SK-N-SH (cell line): ENCODE measurements around the gene DLL1. TPM values are rescaled to one million over a fixed set of nuclear protein-coding genes. Genes with fewer than 3 reads are reported as not detected.

Experiments used
- CTCF ChIA-PET: fragments of 300-600, 350-600 bp; formaldehyde crosslinking; extraction: SDS; loops from one replicate; lab custom pipeline; 2021; lab: Yijun Ruan, JAX
- POLR2A ChIA-PET: fragments of 350-600 bp; sonication (Branson Sonifier 250); formaldehyde crosslinking; extraction: SDS; loops from one replicate; lab custom pipeline; 2020; ENCODE audit warnings: antibody characterized with exemption, inconsistent platforms; lab: Yijun Ruan, JAX
- DNase-seq: peaks from one replicate; pipeline ENCODE4 v3.0.0; 2012
- H2AFZ ChIP-seq: fragments of 200-600 bp; sonication (generic); 2 replicates; pipeline ENCODE4 v1.8.1; 2016; ENCODE audit warnings: antibody characterized with exemption, mild to moderate bottlenecking, low read depth
- H3F3A ChIP-seq: fragments of 200-600 bp; sonication (generic); replicated peaks from 2 replicates; pipeline ENCODE3; 2016; ENCODE audit warnings: antibody characterized with exemption, mild to moderate bottlenecking; ENCODE audit not compliant: insufficient read depth
- H3K27ac ChIP-seq, 2 experiments: fragments of 200-500 bp in 1 of 2; fragments of 200-600 bp in 1 of 2; sonication (Bioruptor generic) in 1 of 2; sonication (generic), shearing (Covaris generic) in 1 of 2; 2 replicates each; pipeline versions ENCODE4 v1.5.1 to v1.6.1; 2014 to 2016; ENCODE audit warnings: low read depth in 2 of 2, inconsistent platforms in 1 of 2, low read length in 1 of 2, mild to moderate bottlenecking in 1 of 2, mixed read lengths in 1 of 2
- H3K27me3 ChIP-seq: fragments of 200-600 bp; sonication (generic), shearing (Covaris generic); 2 replicates; pipeline ENCODE4 v1.6.1; 2016; ENCODE audit warnings: mixed run types; ENCODE audit not compliant: insufficient read depth
- H3K36me3 ChIP-seq, 2 experiments: fragments of 200-500 bp in 1 of 2; fragments of 200-600 bp in 1 of 2; sonication (Bioruptor generic) in 1 of 2; sonication (generic) in 1 of 2; replicated peaks in 1 of 2; 2 replicates each; pipeline versions ENCODE3 to v1.5.1; 2014 to 2016; ENCODE audit warnings: low read length in 1 of 2, mild to moderate bottlenecking in 1 of 2; ENCODE audit not compliant: insufficient read depth in 2 of 2, control insufficient read depth in 1 of 2
- H3K4me1 ChIP-seq, 2 experiments: fragments of 200-500 bp in 1 of 2; fragments of 200-600 bp in 1 of 2; sonication (Bioruptor generic) in 1 of 2; sonication (generic), shearing (Covaris generic) in 1 of 2; 2 replicates each; pipeline versions ENCODE4 v1.5.1 to v1.6.1; 2014 to 2016; ENCODE audit warnings: low read depth in 1 of 2, low read length in 1 of 2, mixed run types in 1 of 2; ENCODE audit not compliant: insufficient read depth in 2 of 2, control insufficient read depth in 1 of 2
- H3K4me2 ChIP-seq: fragments of 200-600 bp; sonication (generic), shearing (Covaris generic); 2 replicates; pipeline ENCODE4 v1.6.1; 2017; ENCODE audit warnings: mixed run types
- H3K4me3 ChIP-seq, 2 experiments: fragments of 200-500 bp in 1 of 2; fragments of 200-600 bp in 1 of 2; sonication (Bioruptor generic) in 1 of 2; sonication (generic), shearing (Covaris generic) in 1 of 2; 2 replicates each; pipeline versions ENCODE4 v1.5.1 to v1.8.1; 2014 to 2016; ENCODE audit warnings: low read depth in 2 of 2, inconsistent platforms in 1 of 2, low read length in 1 of 2, mild to moderate bottlenecking in 1 of 2, mixed read lengths in 1 of 2, moderate library complexity in 1 of 2
- H3K79me2 ChIP-seq: fragments of 200-600 bp; sonication (generic); 2 replicates; pipeline ENCODE4 v1.8.1; 2017; ENCODE audit warnings: mild to moderate bottlenecking; ENCODE audit not compliant: insufficient read depth
- H3K9ac ChIP-seq: fragments of 200-600 bp; sonication (generic); 2 replicates; pipeline ENCODE4 v1.6.1; 2017; ENCODE audit warnings: mixed run types
- H3K9me2 ChIP-seq: fragments of 200-600 bp; sonication (generic); 2 replicates; pipeline ENCODE4 v1.6.1; 2017; ENCODE audit warnings: mixed run types
- H3K9me3 ChIP-seq: fragments of 200-600 bp; sonication (generic); 2 replicates; pipeline ENCODE4 v1.6.1; 2017; ENCODE audit warnings: mixed run types, mild to moderate bottlenecking, moderate library complexity
- H4K20me1 ChIP-seq: fragments of 200-600 bp; sonication (generic); 2 replicates; pipeline ENCODE4 v1.6.1; 2017; ENCODE audit warnings: mild to moderate bottlenecking, mixed run types; ENCODE audit not compliant: insufficient read depth
- CHD2 ChIP-seq: fragments of 150-350 bp; IDR thresholded peaks from 2 replicates; pipeline ENCODE4 v1.6.1; 2018; ENCODE audit warnings: low read length; ENCODE audit not compliant: partially characterized antibody
- EP300 ChIP-seq, 2 experiments: IDR thresholded peaks; 2 replicates each; pipeline versions ENCODE4 v1.4.0 to v1.6.1; 2012; ENCODE audit warnings: borderline replicate concordance in 1 of 2, low read depth in 1 of 2, low read length in 1 of 2
- JUND ChIP-seq: IDR thresholded peaks from 2 replicates; pipeline ENCODE4 v1.4.0; 2012
- MEF2A ChIP-seq: IDR thresholded peaks from 2 replicates; pipeline ENCODE4 v1.4.0; 2012; ENCODE audit warnings: low read depth, borderline replicate concordance
- MXI1 ChIP-seq: IDR thresholded peaks from 2 replicates; pipeline ENCODE4 v1.6.1; 2012; ENCODE audit warnings: mild to moderate bottlenecking, low read depth, low read length, improper control_type of control experiment
- NFIC ChIP-seq: IDR thresholded peaks from 2 replicates; pipeline ENCODE4 v1.4.0; 2012; ENCODE audit warnings: borderline replicate concordance
- RAD21 ChIP-seq: IDR thresholded peaks from 2 replicates; pipeline ENCODE4 v1.6.1; 2012; ENCODE audit warnings: mild to moderate bottlenecking, low read length
- REST ChIP-seq: IDR thresholded peaks from 2 replicates; pipeline ENCODE4 v1.6.1; 2012; ENCODE audit warnings: mild to moderate bottlenecking, low read depth, low read length, moderate library complexity
- RFX5 ChIP-seq: IDR thresholded peaks from 2 replicates; pipeline ENCODE4 v1.6.1; 2012; ENCODE audit warnings: mild to moderate bottlenecking, improper control_type of control experiment, low read length
- TEAD4 ChIP-seq: IDR thresholded peaks from 2 replicates; pipeline ENCODE4 v1.4.0; 2012; ENCODE audit warnings: mild to moderate bottlenecking, borderline replicate concordance; ENCODE audit not compliant: insufficient read depth
- USF2 ChIP-seq: fragments of 150-350 bp; IDR thresholded peaks from 2 replicates; pipeline ENCODE4 v1.6.1; 2017; ENCODE audit warnings: antibody characterized with exemption, low read length, low read depth, borderline replicate concordance
- WGBS: methylation state at CpG from one replicate; pipeline ENCODE4 v1.1.6; 2017; ENCODE audit warnings: low lambda C conversion rate; 5-methylcytosine and 5-hydroxymethylcytosine counted together
- polyA plus RNA-seq, 3 experiments: library from polyadenylated mRNA; depleted of rRNA; stranded (reverse); fragments of >200 nt; gene quantifications; 2 replicates each; pipeline ENCODE4 v1.2.3, GENCODE V29; 2012
- TF ChIP-seq, protein P1 (sequence below): fragments of 150-350 bp; IDR thresholded peaks from 2 replicates; pipeline ENCODE4 v1.6.1; 2016; ENCODE audit warnings: mild to moderate bottlenecking, low read depth, low read length
- TF ChIP-seq, protein P2 (sequence below): IDR thresholded peaks from 2 replicates; pipeline ENCODE4 v1.4.0; 2012; ENCODE audit warnings: low read depth, borderline replicate concordance

DLL1 gene
- polyA plus RNA-seq, 1 of the 3 experiments (the other 2 are of a cell fraction), result 0.25 TPM

DNA sequence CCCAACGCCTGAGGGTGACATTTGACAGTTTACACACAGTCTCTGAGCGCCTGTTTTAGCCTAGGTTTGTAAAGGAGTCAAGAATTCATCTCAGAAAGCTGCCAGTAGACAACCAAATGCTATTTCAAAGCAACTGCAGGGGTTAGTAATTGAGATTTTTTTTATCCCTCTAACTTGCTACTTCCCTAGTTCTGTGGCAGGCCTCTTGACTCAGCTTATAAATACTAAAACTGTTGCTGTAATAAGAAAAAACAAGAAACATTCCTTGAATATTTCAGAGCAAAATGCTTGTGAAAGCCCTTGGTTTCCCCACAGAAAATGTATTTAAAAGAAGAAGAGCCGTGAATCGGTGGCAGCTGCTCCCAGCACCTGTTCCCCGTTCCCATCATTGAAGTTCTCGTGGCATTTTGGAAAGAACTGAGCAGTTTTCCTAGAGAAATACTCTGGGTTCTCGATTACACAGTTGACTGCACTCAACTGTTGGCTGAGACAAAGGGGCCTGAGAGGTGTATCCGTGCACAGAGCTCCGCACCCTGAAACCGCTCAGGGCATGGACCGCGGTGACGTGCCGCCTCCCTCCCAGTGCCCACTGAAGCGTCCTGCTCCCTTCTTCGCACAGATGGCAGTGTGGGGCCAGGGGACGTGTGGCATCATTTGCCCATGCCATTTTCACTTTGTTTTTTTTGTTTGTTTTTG is 20.9 kb downstream of the DLL1 start (continued):
- TF ChIP-seq, protein P1, sequence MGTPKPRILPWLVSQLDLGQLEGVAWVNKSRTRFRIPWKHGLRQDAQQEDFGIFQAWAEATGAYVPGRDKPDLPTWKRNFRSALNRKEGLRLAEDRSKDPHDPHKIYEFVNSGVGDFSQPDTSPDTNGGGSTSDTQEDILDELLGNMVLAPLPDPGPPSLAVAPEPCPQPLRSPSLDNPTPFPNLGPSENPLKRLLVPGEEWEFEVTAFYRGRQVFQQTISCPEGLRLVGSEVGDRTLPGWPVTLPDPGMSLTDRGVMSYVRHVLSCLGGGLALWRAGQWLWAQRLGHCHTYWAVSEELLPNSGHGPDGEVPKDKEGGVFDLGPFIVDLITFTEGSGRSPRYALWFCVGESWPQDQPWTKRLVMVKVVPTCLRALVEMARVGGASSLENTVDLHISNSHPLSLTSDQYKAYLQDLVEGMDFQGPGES, result no peak
- no peak for TF ChIP-seq CHD2
- TF ChIP-seq, all 33 proteins: peak for 0

GRCh38 chr6:170269151-170269845 is 21.6 kb downstream of the DLL1 start:
- Histone ChIP-seq H3K9ac (no peak overlapping the region), H3K79me2 (no peaks in the 10 kb centered on the region), H3K9me2 (no peaks in the 10 kb centered on the region), H3F3A (no peaks in the 10 kb centered on the region), H3K4me1 (no peaks in the 10 kb centered on the region; a peak in 1 of 4 replicates), H4K20me1 (no peaks in the 10 kb centered on the region), H3K27me3 (no peaks in the 10 kb centered on the region), H2AFZ (no peak overlapping the region), H3K9me3 (no peaks in the 10 kb centered on the region), H3K4me2 (no peak overlapping the region), H3K27ac (no peak overlapping the region), H3K4me3 (no peak overlapping the region), H3K36me3 (no peaks in the 10 kb centered on the region)
- DNase-seq, result no peak
- POLR2A ChIA-PET, result no interaction called here
- 60% methylated on average over 16 of the region's 22 CpGs for WGBS
- CTCF ChIA-PET, result interaction anchor here (1.0 kb wide), 2 partner anchors 23 to 260 kb away, joined by 3 to 5 read pairs; no protein-coding TSS in a partner anchor
- TF ChIP-seq USF2, result no peak
- no peak for TF ChIP-seq JUND
- TF ChIP-seq RFX5, result no peak
- no peak for TF ChIP-seq MEF2A
- no peak for TF ChIP-seq REST
- TF ChIP-seq TEAD4, result no peak
- no peak for TF ChIP-seq NFIC
- TF ChIP-seq EP300 (IDR thresholded peaks at IDR 0.05; ENCODE audit: borderline replicate concordance in 1 of 2, low read depth in 1 of 2, low read length in 1 of 2), result no peak
- no peak for TF ChIP-seq RAD21
- TF ChIP-seq, protein P2, sequence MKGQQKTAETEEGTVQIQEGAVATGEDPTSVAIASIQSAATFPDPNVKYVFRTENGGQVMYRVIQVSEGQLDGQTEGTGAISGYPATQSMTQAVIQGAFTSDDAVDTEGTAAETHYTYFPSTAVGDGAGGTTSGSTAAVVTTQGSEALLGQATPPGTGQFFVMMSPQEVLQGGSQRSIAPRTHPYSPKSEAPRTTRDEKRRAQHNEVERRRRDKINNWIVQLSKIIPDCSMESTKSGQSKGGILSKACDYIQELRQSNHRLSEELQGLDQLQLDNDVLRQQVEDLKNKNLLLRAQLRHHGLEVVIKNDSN, result no peak
- no peak for TF ChIP-seq MXI1
